Liver (tissue), 3 donors: Measurements from ENCODE around the gene HNRNPM.

ENCODE experiments used
- GABPA ChIP-seq, 2 donors: IDR thresholded peaks in 1 of 2; conservative IDR thresholded peaks in 1 of 2; 2 replicates each; pipeline ENCODE4 v1.6.1; 2016; ENCODE audit warnings: antibody characterized with exemption in 2 of 2, mild to moderate bottlenecking in 1 of 2, moderate library complexity in 1 of 2
- JUND ChIP-seq, 2 donors: IDR thresholded peaks; 2 replicates each; pipeline ENCODE4 v1.6.1; 2016; ENCODE audit warnings: antibody characterized with exemption in 2 of 2
- RAD21 ChIP-seq, 2 donors: IDR thresholded peaks; 2 replicates each; pipeline ENCODE4 v1.6.1; 2016; ENCODE audit warnings: antibody characterized with exemption in 2 of 2, mild to moderate bottlenecking in 2 of 2
- SP1 ChIP-seq: IDR thresholded peaks from 2 replicates; pipeline ENCODE4 v1.6.1; 2018; ENCODE audit warnings: antibody characterized with exemption, mild to moderate bottlenecking
- TAF1 ChIP-seq: conservative IDR thresholded peaks from 2 replicates; pipeline ENCODE4 v1.6.1; 2016; ENCODE audit warnings: antibody characterized with exemption, mild to moderate bottlenecking
- YY1 ChIP-seq: IDR thresholded peaks from 2 replicates; pipeline ENCODE4 v1.6.1; 2016; ENCODE audit warnings: antibody characterized with exemption, mild to moderate bottlenecking
- TF ChIP-seq, protein P1 (sequence below): fragments of 150-350 bp; IDR thresholded peaks from 2 replicates; pipeline ENCODE4 v1.5.1; 2017; ENCODE audit warnings: improper control_type of control experiment, low read depth, low read length; ENCODE audit not compliant: missing input control
- TF ChIP-seq, protein P2 (sequence below): IDR thresholded peaks from 2 replicates; pipeline ENCODE4 v1.6.1; 2016; ENCODE audit warnings: antibody characterized with exemption, mild to moderate bottlenecking
- TF ChIP-seq, protein P3 (sequence below): IDR thresholded peaks from 2 replicates; pipeline ENCODE4 v1.6.1; 2016; ENCODE audit warnings: antibody characterized with exemption
- donor health status: healthy.
- donor health status: healthy.

DNA sequence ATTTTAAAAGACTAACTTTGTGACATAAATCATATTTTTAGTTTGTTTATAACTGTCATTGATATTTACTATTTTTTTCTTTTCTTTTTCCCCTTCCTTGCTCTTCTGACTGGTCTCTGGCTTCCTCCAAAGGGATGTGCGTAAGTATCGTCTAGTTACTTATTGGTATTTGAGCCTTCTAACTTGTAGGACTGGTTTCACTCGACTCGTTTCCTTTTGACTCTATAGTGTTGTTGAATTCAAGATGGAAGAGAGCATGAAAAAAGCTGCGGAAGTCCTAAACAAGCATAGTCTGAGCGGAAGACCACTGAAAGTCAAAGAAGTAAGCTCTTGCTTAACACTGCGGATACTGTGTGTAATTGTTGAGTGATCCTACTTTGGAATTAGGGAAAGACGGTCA is 18.6 kb downstream of the HNRNPM start:
- no peak for TF ChIP-seq TAF1
- no peak for TF ChIP-seq SP1
- TF ChIP-seq, protein P1, sequence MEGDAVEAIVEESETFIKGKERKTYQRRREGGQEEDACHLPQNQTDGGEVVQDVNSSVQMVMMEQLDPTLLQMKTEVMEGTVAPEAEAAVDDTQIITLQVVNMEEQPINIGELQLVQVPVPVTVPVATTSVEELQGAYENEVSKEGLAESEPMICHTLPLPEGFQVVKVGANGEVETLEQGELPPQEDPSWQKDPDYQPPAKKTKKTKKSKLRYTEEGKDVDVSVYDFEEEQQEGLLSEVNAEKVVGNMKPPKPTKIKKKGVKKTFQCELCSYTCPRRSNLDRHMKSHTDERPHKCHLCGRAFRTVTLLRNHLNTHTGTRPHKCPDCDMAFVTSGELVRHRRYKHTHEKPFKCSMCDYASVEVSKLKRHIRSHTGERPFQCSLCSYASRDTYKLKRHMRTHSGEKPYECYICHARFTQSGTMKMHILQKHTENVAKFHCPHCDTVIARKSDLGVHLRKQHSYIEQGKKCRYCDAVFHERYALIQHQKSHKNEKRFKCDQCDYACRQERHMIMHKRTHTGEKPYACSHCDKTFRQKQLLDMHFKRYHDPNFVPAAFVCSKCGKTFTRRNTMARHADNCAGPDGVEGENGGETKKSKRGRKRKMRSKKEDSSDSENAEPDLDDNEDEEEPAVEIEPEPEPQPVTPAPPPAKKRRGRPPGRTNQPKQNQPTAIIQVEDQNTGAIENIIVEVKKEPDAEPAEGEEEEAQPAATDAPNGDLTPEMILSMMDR: no peak
- TF ChIP-seq RAD21 (IDR thresholded peaks at IDR 0.05): no peak
- TF ChIP-seq, protein P2, sequence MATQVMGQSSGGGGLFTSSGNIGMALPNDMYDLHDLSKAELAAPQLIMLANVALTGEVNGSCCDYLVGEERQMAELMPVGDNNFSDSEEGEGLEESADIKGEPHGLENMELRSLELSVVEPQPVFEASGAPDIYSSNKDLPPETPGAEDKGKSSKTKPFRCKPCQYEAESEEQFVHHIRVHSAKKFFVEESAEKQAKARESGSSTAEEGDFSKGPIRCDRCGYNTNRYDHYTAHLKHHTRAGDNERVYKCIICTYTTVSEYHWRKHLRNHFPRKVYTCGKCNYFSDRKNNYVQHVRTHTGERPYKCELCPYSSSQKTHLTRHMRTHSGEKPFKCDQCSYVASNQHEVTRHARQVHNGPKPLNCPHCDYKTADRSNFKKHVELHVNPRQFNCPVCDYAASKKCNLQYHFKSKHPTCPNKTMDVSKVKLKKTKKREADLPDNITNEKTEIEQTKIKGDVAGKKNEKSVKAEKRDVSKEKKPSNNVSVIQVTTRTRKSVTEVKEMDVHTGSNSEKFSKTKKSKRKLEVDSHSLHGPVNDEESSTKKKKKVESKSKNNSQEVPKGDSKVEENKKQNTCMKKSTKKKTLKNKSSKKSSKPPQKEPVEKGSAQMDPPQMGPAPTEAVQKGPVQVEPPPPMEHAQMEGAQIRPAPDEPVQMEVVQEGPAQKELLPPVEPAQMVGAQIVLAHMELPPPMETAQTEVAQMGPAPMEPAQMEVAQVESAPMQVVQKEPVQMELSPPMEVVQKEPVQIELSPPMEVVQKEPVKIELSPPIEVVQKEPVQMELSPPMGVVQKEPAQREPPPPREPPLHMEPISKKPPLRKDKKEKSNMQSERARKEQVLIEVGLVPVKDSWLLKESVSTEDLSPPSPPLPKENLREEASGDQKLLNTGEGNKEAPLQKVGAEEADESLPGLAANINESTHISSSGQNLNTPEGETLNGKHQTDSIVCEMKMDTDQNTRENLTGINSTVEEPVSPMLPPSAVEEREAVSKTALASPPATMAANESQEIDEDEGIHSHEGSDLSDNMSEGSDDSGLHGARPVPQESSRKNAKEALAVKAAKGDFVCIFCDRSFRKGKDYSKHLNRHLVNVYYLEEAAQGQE: no peak
- no peak for TF ChIP-seq GABPA (IDR thresholded peaks at IDR 0.05 in 1 of 2, conservative IDR thresholded peaks at IDR 0.05 in 1 of 2)
- no peak for TF ChIP-seq YY1
- no peak for TF ChIP-seq JUND (IDR thresholded peaks at IDR 0.05)
- TF ChIP-seq, protein P3, sequence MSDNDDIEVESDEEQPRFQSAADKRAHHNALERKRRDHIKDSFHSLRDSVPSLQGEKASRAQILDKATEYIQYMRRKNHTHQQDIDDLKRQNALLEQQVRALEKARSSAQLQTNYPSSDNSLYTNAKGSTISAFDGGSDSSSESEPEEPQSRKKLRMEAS: no peak
